D721Med (cell line): Measurements from ENCODE around the gene MPV17L2.

Experiments
- DNase-seq: peaks from one replicate; pipeline ENCODE4 v3.0.0; 2011; ENCODE audit warnings: low spot score; ENCODE audit not compliant: insufficient read length
- FAIRE-seq: peaks from 2 replicates; lab custom pipeline; 2011; peaks lifted over from hg19 to GRCh38; lab: Jason Lieb, UNC
- TF ChIP-seq, protein P1 (sequence below): IDR thresholded peaks from 2 replicates; pipeline ENCODE4 v1.5.1; 2012; ENCODE audit warnings: mild to moderate bottlenecking, control low read depth; ENCODE audit not compliant: insufficient read depth; ENCODE audit errors: missing control alignments

Gene MPV17L2

GRCh38 chr19:18161636-18162002 lies 31.4 kb upstream of the MPV17L2 start:
- DNase-seq (no peak), FAIRE-seq (no peak)
- TF ChIP-seq, protein P1, sequence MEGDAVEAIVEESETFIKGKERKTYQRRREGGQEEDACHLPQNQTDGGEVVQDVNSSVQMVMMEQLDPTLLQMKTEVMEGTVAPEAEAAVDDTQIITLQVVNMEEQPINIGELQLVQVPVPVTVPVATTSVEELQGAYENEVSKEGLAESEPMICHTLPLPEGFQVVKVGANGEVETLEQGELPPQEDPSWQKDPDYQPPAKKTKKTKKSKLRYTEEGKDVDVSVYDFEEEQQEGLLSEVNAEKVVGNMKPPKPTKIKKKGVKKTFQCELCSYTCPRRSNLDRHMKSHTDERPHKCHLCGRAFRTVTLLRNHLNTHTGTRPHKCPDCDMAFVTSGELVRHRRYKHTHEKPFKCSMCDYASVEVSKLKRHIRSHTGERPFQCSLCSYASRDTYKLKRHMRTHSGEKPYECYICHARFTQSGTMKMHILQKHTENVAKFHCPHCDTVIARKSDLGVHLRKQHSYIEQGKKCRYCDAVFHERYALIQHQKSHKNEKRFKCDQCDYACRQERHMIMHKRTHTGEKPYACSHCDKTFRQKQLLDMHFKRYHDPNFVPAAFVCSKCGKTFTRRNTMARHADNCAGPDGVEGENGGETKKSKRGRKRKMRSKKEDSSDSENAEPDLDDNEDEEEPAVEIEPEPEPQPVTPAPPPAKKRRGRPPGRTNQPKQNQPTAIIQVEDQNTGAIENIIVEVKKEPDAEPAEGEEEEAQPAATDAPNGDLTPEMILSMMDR = no peak

GRCh38 chr19:18164072-18164471 lies 28.9 kb upstream of the MPV17L2 start:
- no peak for FAIRE-seq
- TF ChIP-seq, protein P1 = no peak

DNA sequence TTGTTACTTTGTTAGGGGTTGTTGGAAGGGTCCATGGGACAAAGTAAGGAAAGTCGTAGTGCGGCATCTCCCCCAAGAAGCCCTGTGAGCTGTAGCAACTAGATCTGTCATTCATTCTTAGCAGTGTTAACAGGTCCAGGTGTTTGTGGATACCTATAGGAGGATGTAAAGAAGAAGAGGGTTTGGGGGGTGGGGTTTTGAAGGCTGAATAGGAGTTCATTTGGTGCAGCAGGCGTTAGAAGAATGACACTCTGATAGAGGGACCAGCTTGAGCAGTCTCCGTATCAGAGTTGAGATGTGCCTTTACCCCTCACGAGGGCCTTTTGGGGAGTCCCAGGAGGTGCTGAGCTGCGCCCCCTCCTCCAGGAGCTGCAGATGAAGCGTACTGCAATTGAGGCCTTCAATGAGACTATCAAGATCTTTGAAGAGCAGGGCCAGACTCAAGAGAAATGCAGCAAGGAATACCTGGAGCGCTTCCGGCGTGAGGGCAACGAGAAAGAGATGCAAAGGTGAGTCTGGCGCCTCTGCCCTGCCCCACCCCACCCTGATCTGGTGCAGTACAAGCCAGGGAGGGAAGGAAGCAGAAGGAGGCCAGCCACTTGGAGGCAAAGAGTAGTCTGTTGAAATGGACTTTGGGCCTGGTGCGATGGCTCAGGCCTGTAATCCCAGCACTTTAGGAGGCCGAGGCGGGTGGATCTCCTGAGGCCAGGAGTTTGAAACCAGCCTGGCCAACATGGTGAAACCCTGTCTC lies 27.0 kb upstream of the MPV17L2 start:
- DNase-seq = no peak
- no peak for FAIRE-seq
- TF ChIP-seq, protein P1 = no peak

More at GRCh38 chr19:18164072-18164471, 28.9 kb upstream of the MPV17L2 start:
- no peak for DNase-seq

- DNase-seq (peak; percentile 19), FAIRE-seq (no peak)
- TF ChIP-seq, protein P1 = no peak
Observed at GRCh38 chr19:18167011-18167410, 26.0 kb upstream of the MPV17L2 start.

GRCh38 chr19:18167975-18168645 lies 24.9 kb upstream of the MPV17L2 start:
- DNase-seq = peak; percentile 97
- TF ChIP-seq, protein P1 = peak; percentile 63
- no peak for FAIRE-seq

- FAIRE-seq (no peak), DNase-seq (peak; percentile 16)
- TF ChIP-seq, protein P1 = no peak
Observed at GRCh38 chr19:18168673-18169381, 24.2 kb upstream of the MPV17L2 start.
